ENCODE results near the gene MLN.

The MLN gene

GRCh38 chr6:33802186-33802958 lies 1.4 kb downstream of the MLN start:
- no peak for TF ChIP-seq EZH2 (optimal IDR thresholded peaks at IDR 0.05; ENCODE audit: low read depth, low read length)
- Histone ChIP-seq H3K9me3 (replicated peaks; ENCODE audit: insufficient read depth, low read length) (no peaks in the 10 kb centered on the region), H3K9ac (ENCODE audit: low read length) (no peak overlapping the region), H3F3A (ENCODE audit: insufficient read depth, low read length) (no peaks in the 10 kb centered on the region), H3K27me3 (replicated peaks; ENCODE audit: insufficient read depth, low read length) (peaks cover 69% of the 10 kb centered on the region), H3K79me2 (ENCODE audit: low read length) (no peaks in the 10 kb centered on the region), H4K20me1 (ENCODE audit: insufficient read depth, low read length) (no peaks in the 10 kb centered on the region), H3K36me3 (replicated peaks; ENCODE audit: insufficient read depth, low read length) (no peaks in the 10 kb centered on the region), H2AFZ (ENCODE audit: low read length) (no peak overlapping the region), H3K27ac (ENCODE audit: low read length) (no peak overlapping the region), H3K4me3 (ENCODE audit: low read length) (no peak overlapping the region), H3K4me1 (ENCODE audit: low read length) (0 out of 2 replicates have a peak, but pooled peaks cover 6% of the 10 kb centered on the region), H3K9me2 (replicated peaks; ENCODE audit: insufficient read depth, low read length) (no peaks in the 10 kb centered on the region), H3K4me2 (ENCODE audit: low read depth, low read length) (no peak overlapping the region)
- DNase-seq = no peak

GRCh38 chr6:33801611-33802010 lies 2.2 kb downstream of the MLN start:
- H3K4me1 ChIP-seq (ENCODE audit: low read length) = 0 out of 2 replicates have a peak, but pooled peaks cover 3% of the 10 kb centered on the region
- H3K9ac ChIP-seq (ENCODE audit: low read length) = no peak overlapping the region
- H2AFZ ChIP-seq (ENCODE audit: low read length) = no peak overlapping the region
- H3F3A ChIP-seq (ENCODE audit: insufficient read depth, low read length) = no peaks in the 10 kb centered on the region
- no peak overlapping the region for H3K4me3 ChIP-seq (ENCODE audit: low read length)
- H4K20me1 ChIP-seq (ENCODE audit: insufficient read depth, low read length) = no peaks in the 10 kb centered on the region
- H3K4me2 ChIP-seq (ENCODE audit: low read depth, low read length) = no peak overlapping the region
- no peaks in the 10 kb centered on the region for H3K36me3 ChIP-seq (replicated peaks; ENCODE audit: insufficient read depth, low read length)
- H3K9me2 ChIP-seq (replicated peaks; ENCODE audit: insufficient read depth, low read length) = no peaks in the 10 kb centered on the region
- no peaks in the 10 kb centered on the region for H3K9me3 ChIP-seq (replicated peaks; ENCODE audit: insufficient read depth, low read length)
- no peaks in the 10 kb centered on the region for H3K79me2 ChIP-seq (ENCODE audit: low read length)
- no peak overlapping the region for H3K27ac ChIP-seq (ENCODE audit: low read length)
- no peak for DNase-seq
- TF ChIP-seq EZH2 (optimal IDR thresholded peaks at IDR 0.05; ENCODE audit: low read depth, low read length) (no peak), EZH2phosphoT487 (IDR thresholded peaks at IDR 0.05; ENCODE audit: low read length) (no peak)
- TF ChIP-seq, protein P1, sequence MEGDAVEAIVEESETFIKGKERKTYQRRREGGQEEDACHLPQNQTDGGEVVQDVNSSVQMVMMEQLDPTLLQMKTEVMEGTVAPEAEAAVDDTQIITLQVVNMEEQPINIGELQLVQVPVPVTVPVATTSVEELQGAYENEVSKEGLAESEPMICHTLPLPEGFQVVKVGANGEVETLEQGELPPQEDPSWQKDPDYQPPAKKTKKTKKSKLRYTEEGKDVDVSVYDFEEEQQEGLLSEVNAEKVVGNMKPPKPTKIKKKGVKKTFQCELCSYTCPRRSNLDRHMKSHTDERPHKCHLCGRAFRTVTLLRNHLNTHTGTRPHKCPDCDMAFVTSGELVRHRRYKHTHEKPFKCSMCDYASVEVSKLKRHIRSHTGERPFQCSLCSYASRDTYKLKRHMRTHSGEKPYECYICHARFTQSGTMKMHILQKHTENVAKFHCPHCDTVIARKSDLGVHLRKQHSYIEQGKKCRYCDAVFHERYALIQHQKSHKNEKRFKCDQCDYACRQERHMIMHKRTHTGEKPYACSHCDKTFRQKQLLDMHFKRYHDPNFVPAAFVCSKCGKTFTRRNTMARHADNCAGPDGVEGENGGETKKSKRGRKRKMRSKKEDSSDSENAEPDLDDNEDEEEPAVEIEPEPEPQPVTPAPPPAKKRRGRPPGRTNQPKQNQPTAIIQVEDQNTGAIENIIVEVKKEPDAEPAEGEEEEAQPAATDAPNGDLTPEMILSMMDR (IDR thresholded peaks at IDR 0.05; ENCODE audit: low read length) = no peak
- peaks cover 66% of the 10 kb centered on the region for H3K27me3 ChIP-seq (replicated peaks; ENCODE audit: insufficient read depth, low read length)

GRCh38 chr6:33800248-33800969 lies 3.4 kb downstream of the MLN start:
- Histone ChIP-seq H3K79me2 (ENCODE audit: low read length) (no peaks in the 10 kb centered on the region), H3K9ac (ENCODE audit: low read length) (no peak overlapping the region), H3K27me3 (replicated peaks; ENCODE audit: insufficient read depth, low read length) (peaks cover 61% of the 10 kb centered on the region), H3K4me1 (ENCODE audit: low read length) (0 out of 2 replicates have a peak, but pooled peaks cover 3% of the 10 kb centered on the region), H4K20me1 (ENCODE audit: insufficient read depth, low read length) (no peaks in the 10 kb centered on the region), H3K27ac (ENCODE audit: low read length) (no peak overlapping the region), H3K36me3 (replicated peaks; ENCODE audit: insufficient read depth, low read length) (no peaks in the 10 kb centered on the region), H3K4me3 (ENCODE audit: low read length) (no peak overlapping the region), H3K4me2 (ENCODE audit: low read depth, low read length) (no peak overlapping the region), H3K9me2 (replicated peaks; ENCODE audit: insufficient read depth, low read length) (no peaks in the 10 kb centered on the region), H3F3A (ENCODE audit: insufficient read depth, low read length) (no peaks in the 10 kb centered on the region), H3K9me3 (replicated peaks; ENCODE audit: insufficient read depth, low read length) (no peaks in the 10 kb centered on the region), H2AFZ (ENCODE audit: low read length) (no peak overlapping the region)
- TF ChIP-seq EZH2 (optimal IDR thresholded peaks at IDR 0.05; ENCODE audit: low read depth, low read length) (no peak), EZH2phosphoT487 (IDR thresholded peaks at IDR 0.05; ENCODE audit: low read length) (no peak)
- TF ChIP-seq, protein P1 (IDR thresholded peaks at IDR 0.05; ENCODE audit: low read length) = no peak
- no peak for DNase-seq
